SK-N-MC (cell line): ENCODE measurements around the gene IQSEC1.

Source experiments
- EZH2 ChIP-seq: fragments of 200-600 bp; sonication (generic); IDR thresholded peaks from one replicate; pipeline ENCODE4 v1.6.1; 2017; ENCODE audit warnings: antibody characterized with exemption
- POLR2AphosphoS5 ChIP-seq: IDR thresholded peaks from 2 replicates; pipeline ENCODE4 v1.6.1; 2012; ENCODE audit warnings: mild to moderate bottlenecking, low read depth, low read length, borderline replicate concordance

- TF ChIP-seq POLR2AphosphoS5 (no peak), EZH2 (no peak)
Observed at GRCh38 chr3:12979151-12979946, 93.9 kb downstream of the IQSEC1 start.
